K562 (cell line): ENCODE results near the gene ZNF549. TPM values are rescaled to one million over a fixed set of nuclear protein-coding genes. Genes with fewer than 3 reads are reported as not detected.

Experiments used
- BDP1 ChIP-seq: IDR thresholded peaks from 3 replicates; pipeline ENCODE4 v1.6.1; 2011; ENCODE audit not compliant: insufficient read length, insufficient read depth
- E2F5 ChIP-seq: sonication (generic); formaldehyde crosslinking; IDR thresholded peaks from 2 replicates; pipeline ENCODE4 v1.8.0; 2022; ENCODE audit warnings: mild to moderate bottlenecking, missing genetic modification reagents
- EP400 ChIP-seq: fragments of 450-650 bp; IDR thresholded peaks from 2 replicates; pipeline ENCODE4 v1.6.1; 2017; ENCODE audit warnings: antibody characterized with exemption, mild to moderate bottlenecking, moderate library complexity
- FOXM1 ChIP-seq, 2 experiments: fragments of 450-650 bp in 1 of 2; sonication (generic) in 1 of 2; formaldehyde crosslinking in 1 of 2; IDR thresholded peaks; 2 replicates each; pipeline versions ENCODE4 v1.6.1 to v1.9.0; 2017 to 2022; ENCODE audit warnings: low read depth in 2 of 2, mild to moderate bottlenecking in 2 of 2, missing genetic modification reagents in 1 of 2, moderate library complexity in 1 of 2
- GATAD2A ChIP-seq: fragments of 450-650 bp; IDR thresholded peaks from 2 replicates; pipeline ENCODE4 v1.6.1; 2017
- GTF3C2 ChIP-seq: IDR thresholded peaks from 3 replicates; pipeline ENCODE4 v1.6.1; 2011; ENCODE audit warnings: borderline replicate concordance, mild to moderate bottlenecking, moderate library complexity; ENCODE audit not compliant: insufficient read length; ENCODE audit errors: extremely low read depth
- MTA2 ChIP-seq: fragments of 450-650 bp; IDR thresholded peaks from 2 replicates; pipeline ENCODE4 v1.6.1; 2016; ENCODE audit warnings: low read depth
- NR2F6 ChIP-seq: fragments of 450-650 bp; formaldehyde crosslinking; IDR thresholded peaks from 2 replicates; pipeline ENCODE4 v1.4.0; 2020; ENCODE audit warnings: mild to moderate bottlenecking
- PHTF2 ChIP-seq: fragments of 250-450 bp; sonication (Bioruptor Pico); IDR thresholded peaks from 2 replicates; pipeline ENCODE4 v1.5.0; 2021; ENCODE audit warnings: mild to moderate bottlenecking
- POLR2AphosphoS2 ChIP-seq: IDR thresholded peaks from 2 replicates; pipeline ENCODE4 v1.6.1; 2012; ENCODE audit warnings: low read length, improper control_type of control experiment
- STAG1 ChIP-seq: sonication (generic); formaldehyde crosslinking; IDR thresholded peaks from 2 replicates; pipeline ENCODE4 v1.5.0; 2020; ENCODE audit warnings: missing genetic modification reagents, borderline replicate concordance
- TARDBP ChIP-seq: fragments of 450-650 bp; IDR thresholded peaks from 2 replicates; pipeline ENCODE4 v1.6.1; 2016
- TCF15 ChIP-seq: fragments of 250-450 bp; sonication (Bioruptor Pico); IDR thresholded peaks from 2 replicates; pipeline ENCODE4 v1.8.0; 2022; ENCODE audit warnings: moderate library complexity, mild to moderate bottlenecking, inconsistent platforms
- TEAD2 ChIP-seq: fragments of 450-650 bp; IDR thresholded peaks from 2 replicates; pipeline ENCODE4 v1.6.1; 2016; ENCODE audit warnings: missing genetic modification characterization, control low read depth, missing compliant biosample characterization
- TSHZ1 ChIP-seq: fragments of 250-450 bp; sonication (Bioruptor Pico); IDR thresholded peaks from 2 replicates; pipeline ENCODE4 v1.4.0; 2020; ENCODE audit warnings: mild to moderate bottlenecking, moderate library complexity
- ZNF23 ChIP-seq: fragments of 250-450 bp; sonication (Bioruptor Pico); IDR thresholded peaks from 2 replicates; pipeline ENCODE4 v1.4.0; 2020; ENCODE audit warnings: mild to moderate bottlenecking
- ZNF316 ChIP-seq: fragments of 450-650 bp; IDR thresholded peaks from 2 replicates; pipeline ENCODE4 v1.6.1; 2016
- ZNF347 ChIP-seq: fragments of 450-650 bp; formaldehyde crosslinking; IDR thresholded peaks from 2 replicates; pipeline ENCODE4 v1.4.0; 2020; ENCODE audit warnings: low read depth, mild to moderate bottlenecking, moderate library complexity
- ZNF57 ChIP-seq: fragments of 450-650 bp; formaldehyde crosslinking; IDR thresholded peaks from 2 replicates; pipeline ENCODE4 v1.4.0; 2020; ENCODE audit warnings: mild to moderate bottlenecking, moderate library complexity
- ZNF699 ChIP-seq: fragments of 250-450 bp; sonication (Bioruptor Pico); IDR thresholded peaks from 2 replicates; pipeline ENCODE4 v1.8.0; 2021; ENCODE audit warnings: mild to moderate bottlenecking, moderate library complexity; ENCODE audit not compliant: insufficient replicate concordance
- ZNF717 ChIP-seq: fragments of 250-450 bp; sonication (Bioruptor Pico); IDR thresholded peaks from 2 replicates; pipeline ENCODE4 v1.5.0; 2021
- ZNF766 ChIP-seq: fragments of 200-800 bp; sonication (Bioruptor generic); conservative IDR thresholded peaks from 2 replicates; pipeline ENCODE4 v1.6.1; 2016; ENCODE audit warnings: missing genetic modification characterization, missing compliant biosample characterization
- polyA plus RNA-seq, 8 experiments: library from polyadenylated mRNA; depleted of rRNA in 4 of 8; stranded (reverse) in 5 of 8; unstranded in 3 of 8; fragments of >200 nt; fragmentation: Nextera tagmentation in 2 of 8; fragmentation: Illumina TruSeq in 1 of 8; extraction: Ambion mirVana in 2 of 8; extraction: Trizol in 1 of 8; gene quantifications; 2 replicates each; pipeline versions ENCODE4 v1.2.1 to v1.2.3, GENCODE V29; 2011 to 2014; ENCODE audit warnings: inconsistent platforms in 1 of 8, missing spikeins in 1 of 8
- total RNA-seq, 7 experiments: library from RNA; depleted of rRNA in 6 of 7; stranded (reverse); fragments of >200 nt in 6 of 7; fragmentation: Illumina TruSeq in 2 of 7; extraction: Trizol in 2 of 7; gene quantifications; 2 replicates each; pipeline versions ENCODE4 v1.2.1 to v1.2.3, GENCODE V29; 2011 to 2021; ENCODE audit warnings: low replicate concordance in 1 of 7

The ZNF549 gene
- total and polyA plus RNA-seq, 9 of the 15 experiments (the other 6 are each of a cell fraction or from before 2014, with no cell fraction given) = 0.03 to 0.68 (median 0.25) TPM

GRCh38 chr19:57599761-57600383 lies 72.7 kb downstream of the ZNF549 start, which contains the start of gene ZNF530 (continued):
- TF ChIP-seq NR2F6 (CRISPR knock-in tag) = no peak
- TF ChIP-seq ZNF316 = no peak
- no peak for TF ChIP-seq ZNF57 (CRISPR knock-in tag)
- no peak for TF ChIP-seq ZNF699 (CRISPR knock-in tag)
- no peak for TF ChIP-seq ZNF347 (CRISPR knock-in tag)
- TF ChIP-seq POLR2AphosphoS2 = no peak
- TF ChIP-seq ZNF766 (CRISPR knock-in tag) = no peak
- no peak for TF ChIP-seq GTF3C2
- TF ChIP-seq TARDBP = no peak
- no peak; the same call in 1 of the 2 replicates for TF ChIP-seq EP400
- TF ChIP-seq TSHZ1 = no peak
- TF ChIP-seq ZNF23 (CRISPR knock-in tag) = no peak
- no peak for TF ChIP-seq BDP1
- TF ChIP-seq PHTF2 (CRISPR knock-in tag) = no peak
- no peak for TF ChIP-seq ZNF717 (CRISPR knock-in tag)
- no peak for TF ChIP-seq TCF15 (CRISPR knock-in tag)
- TF ChIP-seq STAG1 (CRISPR knock-in tag) = no peak
- TF ChIP-seq MTA2 = no peak
- TF ChIP-seq TEAD2 (tag) = no peak
- TF ChIP-seq GATAD2A = no peak
- TF ChIP-seq E2F5 (CRISPR knock-in tag) = no peak
- TF ChIP-seq FOXM1 (IDR thresholded peaks at IDR 0.05; ENCODE audit: low read depth) = no peak
- TF ChIP-seq FOXM1 (CRISPR knock-in tag; IDR thresholded peaks at IDR 0.05; ENCODE audit: low read depth) = no peak
